ENCODE data around the gene DFFB.
A peak's percentile ranks its signal among the peaks of the same experiment; 100 is the strongest.
"Not testable (repeated sequence)": the region's sequence is repeated elsewhere in the genome, so short reads cannot be mapped to it uniquely, and the experiment has no call there.

The DFFB gene, protein sequence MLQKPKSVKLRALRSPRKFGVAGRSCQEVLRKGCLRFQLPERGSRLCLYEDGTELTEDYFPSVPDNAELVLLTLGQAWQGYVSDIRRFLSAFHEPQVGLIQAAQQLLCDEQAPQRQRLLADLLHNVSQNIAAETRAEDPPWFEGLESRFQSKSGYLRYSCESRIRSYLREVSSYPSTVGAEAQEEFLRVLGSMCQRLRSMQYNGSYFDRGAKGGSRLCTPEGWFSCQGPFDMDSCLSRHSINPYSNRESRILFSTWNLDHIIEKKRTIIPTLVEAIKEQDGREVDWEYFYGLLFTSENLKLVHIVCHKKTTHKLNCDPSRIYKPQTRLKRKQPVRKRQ

DNA sequence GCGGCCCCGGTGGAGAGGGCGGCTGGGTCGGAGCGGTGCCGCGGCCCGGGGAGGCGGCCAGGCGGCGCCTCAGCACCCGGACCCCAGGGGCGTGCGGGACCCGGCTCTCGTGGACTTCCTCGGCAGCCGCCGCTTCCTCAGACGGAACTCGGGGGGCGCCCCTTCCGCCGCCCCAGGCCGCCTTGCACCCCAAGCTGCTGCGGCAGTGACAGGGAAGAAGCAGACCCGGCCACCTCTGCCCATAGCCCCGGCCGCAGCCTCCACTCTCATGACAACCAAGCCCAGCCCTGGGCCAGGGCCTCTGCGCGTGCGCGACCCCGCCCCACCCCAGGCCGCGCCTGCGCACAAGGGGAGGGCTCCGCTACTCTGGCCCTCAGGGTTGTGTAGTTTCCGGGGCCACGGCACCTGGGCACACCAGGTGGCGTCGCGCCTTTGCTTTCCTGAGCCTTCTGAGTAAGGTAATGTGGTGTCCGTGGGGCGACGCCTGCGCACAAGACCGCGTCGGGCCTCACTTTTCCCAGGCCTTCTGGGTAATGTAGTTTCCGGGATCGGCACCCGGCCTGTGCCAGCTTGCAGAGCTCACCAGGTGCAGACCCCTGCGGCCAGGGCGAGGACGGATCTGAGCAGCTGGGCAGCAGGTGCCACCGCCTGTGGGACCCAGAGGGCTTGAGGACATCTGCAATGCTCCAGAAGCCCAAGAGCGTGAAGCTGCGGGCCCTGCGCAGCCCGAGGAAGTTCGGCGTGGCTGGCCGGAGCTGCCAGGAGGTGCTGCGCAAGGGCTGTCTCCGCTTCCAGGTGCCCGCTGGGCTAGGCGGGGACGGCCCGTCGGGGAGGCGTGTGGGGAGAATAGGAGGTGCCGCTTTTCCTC, at the start of gene DFFB, which contains the start of gene CEP104:
Gene DFFB (plus strand): TSS at position 554 of the 868 bp plus-strand sequence. CDS start 128 bp downstream, at position 682.
Gene CEP104 (minus strand): TSS at position 289 of the 868 bp plus-strand sequence. CDS start 4,804 bp downstream, outside the sequence.
- peak; percentile 91 for DNase-seq

DNA sequence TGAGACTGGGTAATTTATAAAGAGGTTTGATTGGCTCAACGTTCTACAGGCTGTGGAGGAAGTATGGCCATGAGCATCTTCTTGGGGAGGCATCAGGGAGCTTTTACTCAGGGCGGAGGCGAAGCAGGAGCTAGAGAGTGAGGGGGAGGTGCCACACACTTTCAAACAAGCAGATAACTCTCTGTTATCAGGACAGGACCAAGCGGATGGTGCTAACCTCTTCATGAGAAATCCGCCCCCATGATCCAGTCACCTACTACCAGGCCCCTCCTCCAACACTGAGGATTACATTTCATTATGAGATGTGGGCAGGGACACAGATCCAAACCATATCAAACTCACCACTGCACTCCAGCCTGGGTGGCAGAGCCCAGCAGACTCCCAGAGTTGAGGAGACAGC, 49.5 kb upstream of the DFFB start:
- no peak for DNase-seq

DNA sequence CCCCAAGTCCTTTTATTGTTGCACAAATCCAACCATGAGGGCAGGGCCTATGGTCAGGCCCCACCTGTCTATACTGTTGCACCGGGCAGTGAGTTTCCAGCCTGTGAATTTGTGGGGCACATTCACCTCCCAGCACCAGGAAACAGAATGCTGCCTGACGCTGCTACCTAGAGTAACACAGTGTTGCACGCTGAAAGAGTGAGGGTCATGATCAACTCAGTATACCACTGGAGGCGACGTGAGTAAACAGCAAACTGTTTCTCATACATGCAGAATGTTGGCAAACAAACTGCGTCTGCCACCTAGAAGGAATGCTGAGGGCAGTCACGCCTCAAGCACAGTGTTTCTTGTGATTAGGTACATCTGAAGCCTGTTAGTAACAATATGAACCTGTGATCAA, 47.6 kb upstream of the DFFB start:
- no peak for DNase-seq

DNA sequence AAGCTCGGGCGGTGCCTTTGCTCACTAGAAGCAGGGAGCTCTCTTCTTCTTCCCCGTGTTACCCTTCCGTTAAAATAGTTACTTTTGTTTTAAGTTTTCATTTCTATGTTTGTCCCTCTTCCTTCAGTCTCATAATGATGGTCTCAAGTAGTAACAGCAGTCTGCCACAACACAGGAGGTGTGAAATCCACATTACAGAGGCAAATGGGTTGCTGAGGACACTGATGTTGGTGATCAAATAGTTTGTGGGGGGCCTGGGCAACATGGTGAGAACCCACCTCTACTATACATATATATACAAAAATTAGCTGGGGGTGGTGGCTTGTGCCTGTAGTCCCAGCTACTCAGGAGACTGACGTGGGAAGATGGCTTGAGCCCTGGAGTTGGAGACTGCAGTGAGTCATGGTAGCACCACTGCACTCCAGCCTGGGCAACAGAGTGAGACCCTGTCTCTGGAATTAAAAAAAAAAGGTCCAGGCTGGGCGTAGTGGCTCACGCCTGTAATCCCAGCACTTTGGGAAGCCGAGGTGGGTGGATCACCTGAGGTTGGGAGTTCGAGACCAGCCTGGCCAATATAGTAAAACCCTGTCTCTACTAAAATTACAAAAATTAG, 47.0 kb upstream of the DFFB start:
- DNase-seq, result not testable (repeated sequence)

DNA sequence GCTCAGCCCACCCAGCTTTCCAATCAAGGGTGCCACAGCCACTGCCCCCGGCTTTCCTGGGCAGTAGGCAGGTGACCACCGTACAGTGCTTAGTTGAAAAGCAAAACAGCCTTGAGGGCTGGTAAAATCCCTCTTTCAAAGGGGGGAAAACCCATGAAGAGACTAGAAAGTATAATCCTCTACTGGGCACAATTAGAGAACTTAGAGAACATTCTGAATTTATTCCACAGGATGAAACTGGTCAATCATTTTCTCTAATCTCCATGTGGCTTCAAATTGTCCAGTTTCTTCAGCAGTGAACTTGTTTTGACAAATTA, 45.7 kb upstream of the DFFB start:
- no peak for DNase-seq

DNA sequence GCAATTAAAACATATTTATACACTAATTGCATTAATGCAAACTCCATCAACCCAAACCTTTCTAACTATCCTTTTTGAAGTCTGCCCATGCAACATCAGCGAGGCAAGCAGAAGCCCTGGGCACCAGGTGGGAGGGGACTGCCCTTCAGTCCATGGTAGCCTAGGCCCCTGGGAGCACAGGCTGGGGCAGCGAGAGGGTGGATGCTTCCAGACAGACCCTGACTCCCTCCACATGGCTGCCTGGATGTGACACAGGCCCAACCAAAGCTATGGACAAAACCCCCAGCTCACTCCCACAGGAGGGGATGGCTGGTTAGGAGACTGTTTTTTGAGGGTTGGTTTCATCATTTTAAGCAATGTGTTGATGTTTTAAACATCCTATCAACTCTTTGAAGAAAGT, 43.2 kb upstream of the DFFB start:
- DNase-seq, result no peak

DNA sequence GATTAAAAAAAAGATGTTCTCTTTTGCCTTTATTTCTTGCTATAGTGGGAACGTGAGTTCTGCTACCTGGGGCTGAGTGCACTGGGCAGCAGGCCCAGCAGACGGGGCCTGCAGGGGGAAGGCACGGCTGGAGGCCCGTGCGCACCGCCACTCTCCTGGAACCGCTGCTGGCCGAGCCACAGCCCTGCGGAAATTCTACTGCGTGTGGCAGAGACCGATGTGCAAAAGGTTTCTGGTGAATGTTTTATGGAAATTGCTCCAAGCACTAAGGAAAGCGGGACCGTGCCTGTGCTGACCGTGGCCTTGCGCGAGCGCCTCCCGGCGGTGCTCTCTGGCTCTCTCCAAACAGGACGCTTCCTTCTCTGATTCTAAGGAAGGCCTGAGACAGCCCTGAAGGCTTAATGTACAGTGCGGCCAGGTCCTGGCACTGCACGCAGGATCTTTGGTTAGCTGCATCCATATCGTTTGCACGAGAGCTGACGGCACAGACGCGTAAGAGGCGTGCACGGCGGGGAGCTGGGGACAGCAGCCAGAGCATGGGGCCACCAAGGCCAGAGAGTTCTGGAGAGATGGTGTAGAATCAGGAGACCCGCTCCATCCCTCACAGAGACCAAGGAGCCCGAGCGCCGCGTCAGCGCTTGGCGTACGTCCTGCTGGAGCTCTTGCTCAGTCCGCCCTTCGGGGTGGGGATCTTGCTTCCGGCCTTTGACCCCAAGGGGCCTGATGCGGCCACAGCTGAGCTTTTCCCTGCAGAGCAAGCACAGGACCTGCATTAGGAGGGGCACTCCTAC, 42.3 kb upstream of the DFFB start:
- DNase-seq, result no peak

DNA sequence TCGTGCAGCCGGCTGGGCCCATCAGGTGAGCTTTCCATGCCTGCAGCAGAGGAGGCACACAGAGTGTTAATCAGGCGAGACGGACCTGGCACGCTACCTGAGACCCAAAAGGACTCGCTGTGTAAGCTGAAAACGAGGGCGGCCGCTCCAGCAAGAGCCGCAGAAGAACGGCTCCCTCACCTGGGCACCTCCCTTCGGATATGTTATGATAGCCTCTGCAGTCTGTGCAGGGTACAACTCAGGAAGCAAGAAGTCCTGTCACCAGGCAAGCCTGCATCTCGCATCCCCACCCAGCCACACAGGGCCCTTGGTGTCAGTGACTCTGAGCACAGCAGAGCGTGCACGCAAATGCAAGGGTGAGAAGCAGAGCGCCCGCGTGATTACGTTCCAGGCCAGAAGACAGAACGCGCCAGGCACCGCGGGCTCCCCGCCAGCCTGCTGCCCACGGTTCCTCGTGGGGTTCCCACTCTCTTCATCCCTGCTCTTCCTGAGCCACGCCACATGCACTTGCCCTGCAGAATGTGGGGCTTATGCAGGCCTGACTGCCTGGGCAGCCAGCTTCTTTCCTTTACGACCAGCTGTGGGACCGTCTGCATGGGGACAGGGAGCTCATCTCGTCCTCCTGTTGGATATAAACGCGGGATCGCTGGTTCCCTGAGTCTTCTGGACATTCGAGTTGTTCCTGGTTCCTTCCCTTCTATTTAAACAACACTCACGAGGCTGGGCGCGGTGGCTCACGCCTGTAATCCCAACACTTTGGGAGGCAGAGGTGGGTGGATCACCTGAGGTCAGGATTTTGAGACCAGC, 40.7 kb upstream of the DFFB start:
- no peak for DNase-seq

DNA sequence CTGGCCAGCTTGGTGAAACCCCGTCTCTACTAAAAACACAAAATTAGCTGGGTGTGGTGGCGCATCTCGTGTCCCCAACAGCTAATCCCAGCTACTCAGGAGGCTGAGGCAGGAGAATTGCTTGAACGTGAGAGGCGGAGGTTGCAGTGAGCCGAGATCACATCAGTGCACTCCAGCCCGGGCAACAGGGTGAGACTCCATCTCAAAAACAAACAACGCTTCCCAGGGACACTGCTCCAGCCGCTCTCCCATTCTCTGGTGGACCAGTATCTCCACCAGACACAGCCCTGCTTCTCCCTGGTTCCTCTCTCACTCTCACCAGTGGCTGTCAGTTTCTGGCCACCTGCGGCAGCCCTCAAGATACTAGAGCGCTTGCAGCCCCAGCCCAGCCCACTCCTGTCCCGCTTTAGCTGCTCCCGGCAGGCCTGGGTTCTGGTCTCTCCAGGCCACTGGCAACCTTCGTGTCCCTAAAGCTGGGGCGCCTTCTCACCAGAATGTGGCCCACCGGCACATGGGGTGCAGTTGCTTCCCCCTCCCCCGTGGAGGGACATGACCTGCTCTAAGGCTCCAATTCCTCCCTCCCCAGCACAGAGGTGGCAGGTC, 40.0 kb upstream of the DFFB start:
- DNase-seq, result no peak

DNA sequence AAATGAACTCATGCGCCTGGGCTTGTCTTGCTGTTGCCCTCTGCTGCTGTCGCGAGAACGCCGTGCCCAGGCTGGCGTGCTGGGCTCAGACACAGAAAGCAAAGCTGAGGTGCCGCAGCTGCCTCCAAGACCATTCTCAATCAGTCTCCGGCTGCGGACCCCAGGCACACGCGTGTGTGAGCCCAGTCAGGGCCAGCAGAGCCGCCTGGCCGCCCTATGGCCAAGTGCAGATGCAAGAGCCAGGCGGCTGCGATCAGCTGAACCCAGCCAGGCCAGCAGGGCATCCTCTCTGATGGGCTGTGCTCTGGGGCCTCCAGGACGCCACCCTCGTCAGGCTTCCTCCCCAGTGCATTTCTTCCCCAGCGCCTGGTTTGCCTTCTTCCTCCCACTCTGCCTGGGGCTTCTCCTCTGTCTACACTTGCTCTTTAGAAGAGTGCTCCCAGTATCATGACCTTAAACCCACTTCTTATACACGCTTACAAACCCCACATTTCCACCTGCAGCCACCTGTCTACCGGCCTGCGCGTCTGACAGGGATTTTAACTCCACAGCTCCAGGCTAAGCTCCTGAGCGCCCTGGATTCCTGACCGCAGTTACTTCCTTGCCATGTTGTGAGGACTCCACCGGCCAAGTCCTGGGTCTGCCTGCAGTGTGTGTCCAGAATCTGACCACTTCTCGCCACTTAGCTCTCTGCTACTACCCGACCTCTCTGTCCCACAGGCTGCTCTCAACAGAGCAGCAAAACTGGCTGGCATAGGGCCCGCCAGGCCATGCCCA, 39.3 kb upstream of the DFFB start:
- no peak for DNase-seq

DNA sequence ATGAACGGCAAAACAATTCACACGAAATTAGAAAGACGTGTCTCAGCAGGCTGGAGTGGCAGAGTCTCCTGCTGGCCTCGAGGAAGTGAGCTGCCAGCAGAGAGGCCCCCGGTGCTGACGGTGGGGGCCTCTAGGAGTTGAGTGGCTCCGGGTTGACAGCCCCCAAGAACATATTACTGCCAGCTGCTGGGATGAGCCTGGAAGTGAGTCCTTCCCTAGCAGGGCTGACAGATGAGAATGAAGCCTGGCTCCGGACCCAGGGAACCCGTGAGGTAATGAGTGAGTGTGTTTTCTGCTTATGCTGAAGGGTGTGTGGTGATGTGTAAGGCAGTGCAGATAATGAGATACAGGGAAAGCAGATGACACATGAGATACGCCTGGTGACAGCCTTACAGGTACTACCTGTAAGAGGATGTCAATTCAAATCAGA, 37.5 kb upstream of the DFFB start:
- DNase-seq, result no peak

DNA sequence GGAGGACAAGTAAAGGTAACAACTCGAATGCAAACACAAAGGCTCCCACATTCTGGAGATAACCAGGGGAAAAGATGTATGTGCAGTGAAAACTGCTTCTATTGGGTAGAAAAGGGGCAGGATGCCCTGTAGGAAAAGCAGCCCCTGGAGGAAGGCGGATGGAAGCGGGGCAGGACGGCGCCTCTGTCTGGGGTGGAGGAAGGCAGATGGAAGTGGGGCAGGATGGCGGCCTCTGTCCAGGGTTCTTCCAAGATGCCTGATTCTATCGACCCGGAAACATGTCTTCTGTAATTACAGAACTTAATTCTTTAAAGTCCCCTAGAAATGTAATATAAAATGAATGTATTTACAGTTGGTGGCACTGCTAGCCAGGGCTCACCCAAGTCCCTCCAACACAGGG, 37.0 kb upstream of the DFFB start:
- no peak for DNase-seq

DNA sequence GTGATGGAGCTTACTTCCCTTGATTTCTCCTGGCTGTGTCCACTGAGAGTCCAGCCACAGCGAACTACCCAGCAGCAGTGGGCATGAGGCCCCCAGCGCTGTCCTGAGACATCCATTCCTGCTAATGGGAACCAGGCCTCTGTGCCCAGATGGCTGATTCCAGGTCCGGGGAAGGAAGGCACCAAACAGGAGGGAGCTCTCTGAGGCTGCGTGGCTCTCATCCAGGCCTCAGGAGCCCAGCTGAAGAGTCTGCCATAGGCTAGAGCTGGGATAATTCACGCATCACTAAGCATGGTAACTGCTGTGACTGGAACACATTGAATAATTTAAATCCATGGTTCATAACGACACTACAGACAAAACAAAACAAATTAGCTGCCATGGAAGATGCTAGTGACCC, 36.3 kb upstream of the DFFB start:
- DNase-seq, result no peak

DNA sequence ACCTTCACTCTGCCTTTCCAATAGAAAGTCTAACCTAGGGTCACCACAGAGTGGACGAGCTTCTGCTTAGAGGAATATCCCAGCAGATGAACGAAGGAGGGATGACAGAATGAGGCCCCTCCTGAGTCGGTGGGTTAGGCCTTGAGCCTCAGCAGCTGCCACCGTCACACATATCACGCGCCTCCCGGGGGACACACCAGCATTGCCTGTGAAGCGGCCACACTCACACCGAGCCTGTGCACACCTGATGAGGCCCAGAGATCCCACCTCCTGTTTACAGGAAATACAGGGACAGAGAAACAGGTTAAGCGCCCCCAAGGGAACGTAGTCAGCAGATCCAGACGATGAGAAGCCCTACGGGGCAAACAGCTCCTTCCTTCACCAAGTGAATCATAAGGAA, 35.8 kb upstream of the DFFB start:
- no peak for DNase-seq

DNA sequence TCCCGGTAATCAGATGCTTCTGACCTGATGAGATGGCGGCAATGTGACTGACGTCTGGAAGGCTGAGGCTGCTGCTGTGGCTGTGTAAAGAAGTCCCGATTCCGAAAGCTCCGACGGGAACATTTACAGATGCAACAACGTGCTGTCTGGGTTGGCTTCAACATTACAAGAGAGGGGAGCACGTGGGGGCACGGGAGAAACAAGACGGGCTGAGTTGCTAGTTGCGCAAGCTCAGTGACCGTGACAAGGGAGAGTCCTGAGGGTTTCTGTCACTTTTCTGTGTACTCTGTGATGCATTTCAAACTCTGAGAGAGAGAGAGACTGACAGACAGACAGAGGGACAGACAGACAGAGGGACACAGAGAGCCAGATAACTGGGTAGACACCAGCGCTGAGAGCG, 35.4 kb upstream of the DFFB start:
- no peak for DNase-seq

DNA sequence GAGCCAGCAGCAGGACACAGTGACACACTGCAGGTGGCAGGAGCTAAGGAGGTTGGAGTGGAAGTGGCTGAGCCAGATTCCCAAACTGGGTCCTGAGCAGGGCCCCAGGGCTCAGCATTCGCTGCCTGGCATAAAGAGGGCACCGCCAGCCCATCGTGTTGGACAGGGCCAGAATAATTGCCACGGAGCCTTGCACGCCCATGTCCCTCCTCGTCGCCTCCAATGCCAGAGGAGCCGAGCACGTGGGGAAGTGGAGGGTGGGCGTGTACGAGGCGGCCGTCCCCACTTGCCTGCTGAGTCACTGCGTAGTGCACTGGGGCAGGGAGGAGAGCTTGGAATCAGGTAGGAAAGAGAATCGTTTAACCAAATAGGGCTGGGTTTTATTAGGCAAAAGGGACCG, 34.9 kb upstream of the DFFB start:
- no peak for DNase-seq

DNA sequence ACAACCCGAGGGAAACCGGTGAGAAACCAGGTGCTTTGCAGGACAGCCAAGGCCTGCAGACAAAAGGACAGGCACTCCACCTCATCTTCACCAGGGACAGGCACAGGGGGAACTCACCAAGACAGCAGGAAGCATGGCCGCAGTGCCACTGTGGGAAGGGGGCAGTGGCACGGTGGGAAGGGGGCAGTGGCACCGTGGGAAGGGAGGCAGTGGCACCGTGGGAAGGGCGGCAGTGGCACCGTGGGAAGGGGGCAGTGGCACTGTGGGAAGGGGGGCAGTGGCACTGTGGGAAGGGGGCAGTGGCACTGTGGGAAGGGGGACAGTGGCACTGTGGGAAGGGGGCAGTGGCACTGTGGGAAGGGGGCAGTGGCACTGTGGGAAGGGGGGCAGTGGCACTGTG, 32.6 kb upstream of the DFFB start:
- DNase-seq, result no peak

DNA sequence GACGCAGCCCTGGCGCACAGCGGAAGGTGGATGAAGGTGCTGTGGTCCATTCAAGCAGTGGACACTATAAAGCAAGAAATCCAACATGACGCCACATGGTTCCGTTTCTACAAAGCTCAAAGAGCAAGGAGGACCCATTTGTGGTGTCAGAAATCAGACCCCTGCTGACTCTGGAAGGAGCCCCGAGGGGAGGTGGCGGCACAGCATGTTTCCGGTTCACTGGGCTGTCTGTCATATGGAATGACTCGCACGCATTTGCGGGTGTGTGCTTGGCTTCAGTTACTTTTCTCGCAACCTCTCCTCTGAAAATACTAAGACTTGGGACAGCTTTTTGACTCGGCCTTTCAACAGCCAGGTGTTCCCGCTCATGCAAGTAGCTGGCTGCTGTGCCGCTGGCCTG, 31.9 kb upstream of the DFFB start:
- DNase-seq, result no peak

DNA sequence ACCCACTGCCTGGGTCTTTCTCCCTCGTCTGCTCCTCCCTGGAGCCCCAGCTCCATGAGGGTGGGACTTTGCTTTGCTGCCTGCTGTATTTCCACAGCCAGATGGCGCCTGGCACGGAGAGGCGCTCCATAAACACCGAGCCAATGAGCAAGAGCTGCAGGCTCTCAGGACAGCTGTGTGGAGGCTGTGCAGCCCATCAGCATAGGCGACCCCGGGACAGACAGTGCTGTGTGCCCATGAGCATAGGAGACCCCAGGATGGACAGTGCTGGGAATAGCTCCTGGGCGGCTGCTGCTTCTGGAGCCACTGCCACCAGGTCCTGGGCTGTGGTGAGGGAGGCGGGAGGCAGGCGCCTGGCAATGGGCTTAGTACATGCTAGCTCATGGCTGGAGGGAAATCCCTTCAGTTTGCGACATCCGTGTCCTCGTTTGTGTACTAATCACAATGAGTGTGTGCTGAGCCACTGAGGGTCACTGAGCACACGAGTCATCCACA, 29.4 kb upstream of the DFFB start:
- DNase-seq, result no peak

DNA sequence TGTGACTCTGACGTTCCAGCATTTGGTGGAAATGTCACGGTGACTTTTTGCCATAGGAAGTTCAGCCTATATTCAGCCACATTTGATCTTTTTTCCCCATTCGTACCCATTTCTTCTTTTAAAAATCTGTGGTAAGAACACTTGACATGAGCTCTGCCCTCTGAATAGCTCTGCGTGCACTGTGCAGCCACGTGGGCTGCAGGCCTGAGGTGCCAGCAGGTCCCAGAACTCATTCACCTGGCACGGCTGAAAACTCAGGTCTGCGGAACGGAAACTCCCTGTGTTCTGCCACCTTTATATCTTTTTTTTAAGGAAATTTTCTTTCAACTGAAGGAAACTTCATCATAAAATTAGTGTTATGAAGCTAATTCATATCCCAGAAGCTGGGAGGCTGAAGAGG, 28.9 kb upstream of the DFFB start:
- DNase-seq, result no peak

DNA sequence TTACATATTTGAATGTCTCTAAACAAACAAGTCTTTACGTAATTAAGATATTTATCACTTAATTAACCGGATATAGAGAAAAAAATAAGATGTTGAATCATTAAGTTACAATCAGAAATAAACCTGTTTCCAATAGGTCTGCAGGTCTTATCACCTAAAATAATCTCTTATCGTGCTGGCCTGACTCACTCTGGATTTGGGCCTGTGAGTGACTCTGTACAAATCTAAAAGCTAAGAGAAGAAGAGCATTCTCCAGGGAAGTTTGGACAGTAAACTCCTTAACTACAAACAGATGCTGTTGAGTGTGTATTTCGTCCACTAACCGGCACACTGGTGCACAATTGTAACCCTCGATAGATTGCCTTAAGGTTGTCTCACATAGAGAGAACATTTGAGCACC, 25.6 kb upstream of the DFFB start:
- no peak for DNase-seq
